B cell (primary cell): Measurements from ENCODE around the gene ATP8B1. TPM values are rescaled to one million over a fixed set of nuclear protein-coding genes. Genes with fewer than 3 reads are reported as not detected.

ENCODE experiments used
- ATAC-seq: fragments of 200-7000 bp; cut with Tn5 transposase; one replicate; pipeline ENCODE4 v1.10.0; 2021; ENCODE audit warnings: low read depth, mild to moderate bottlenecking, moderate number of reproducible peaks, moderate library complexity
- CTCF ChIA-PET: fragments of 350-600 bp; sonication (Branson Sonifier 250); formaldehyde crosslinking; loops from one replicate; lab custom pipeline; 2021; ENCODE audit warnings: antibody characterized with exemption, inconsistent platforms; lab: Charles Lee
- POLR2A ChIA-PET: fragments of 350-600 bp; sonication (Branson Sonifier 250); formaldehyde crosslinking; loops from one replicate; lab custom pipeline; 2021; ENCODE audit warnings: antibody characterized with exemption; lab: Charles Lee
- DNase-seq: peaks from one replicate; pipeline ENCODE4 v3.0.0; 2013
- H2AFZ ChIP-seq: 2 replicates; pipeline ENCODE4 v1.6.1; 2012; ENCODE audit warnings: mild to moderate bottlenecking, low read depth, low read length; ENCODE audit not compliant: insufficient read depth, poor library complexity, severe bottlenecking
- H3K27ac ChIP-seq, 2 donors: 1 replicate in 1 of 2; 2 replicates in 1 of 2; pipeline ENCODE4 v1.5.1; 2012 to 2013; ENCODE audit warnings: low read length in 2 of 2, mild to moderate bottlenecking in 2 of 2, moderate library complexity in 1 of 2
- H3K27me3 ChIP-seq, 4 experiments: fragments of 200-600 bp in 1 of 4; sonication (generic) in 1 of 4; replicated peaks in 1 of 4; 1 replicate in 2 of 4; 2 replicates in 2 of 4; pipeline versions ENCODE4 v1.6.1 to v1.7.0; 2013 to 2016; ENCODE audit warnings: low read length in 3 of 4, mild to moderate bottlenecking in 2 of 4, mixed read lengths in 1 of 4, moderate library complexity in 1 of 4; ENCODE audit not compliant: insufficient read depth in 4 of 4, control insufficient read depth in 3 of 4; ENCODE audit errors: control extremely low read depth in 1 of 4
- H3K36me3 ChIP-seq, 2 experiments: replicated peaks in 1 of 2; 1 replicate in 1 of 2; 2 replicates in 1 of 2; pipeline versions ENCODE4 v1.6.1 to v1.7.1; 2013; ENCODE audit warnings: low read length in 1 of 2; ENCODE audit not compliant: insufficient read depth in 2 of 2, control insufficient read depth in 1 of 2; ENCODE audit errors: control extremely low read depth in 1 of 2, extremely low read depth in 1 of 2
- H3K4me1 ChIP-seq, 2 donors: fragments of 200-600 bp in 1 of 2; sonication (generic) in 1 of 2; 1 replicate in 1 of 2; 2 replicates in 1 of 2; pipeline versions ENCODE4 v1.5.1 to v1.6.1; 2013 to 2017; ENCODE audit warnings: low read length in 2 of 2; ENCODE audit not compliant: control insufficient read depth in 2 of 2, insufficient read depth in 2 of 2
- H3K4me2 ChIP-seq: replicated peaks from 2 replicates; pipeline ENCODE3; 2012; ENCODE audit warnings: mild to moderate bottlenecking, low read depth, low read length; ENCODE audit not compliant: poor library complexity, severe bottlenecking
- H3K4me3 ChIP-seq, 5 experiments: fragments of 200-600 bp in 1 of 5; sonication (generic) in 1 of 5; 1 replicate in 3 of 5; 2 replicates in 2 of 5; pipeline versions ENCODE4 v1.5.1 to v1.7.0; 2011 to 2016; ENCODE audit warnings: low read length in 4 of 5, mild to moderate bottlenecking in 4 of 5, low read depth in 2 of 5, control low read depth in 1 of 5, moderate library complexity in 1 of 5; ENCODE audit not compliant: insufficient read depth in 1 of 5; ENCODE audit errors: control extremely low read depth in 1 of 5, extremely low read depth in 1 of 5
- H3K79me2 ChIP-seq: fragments of 200-600 bp; sonication (generic); one replicate; pipeline ENCODE4 v1.6.0; 2016; ENCODE audit warnings: low read length; ENCODE audit not compliant: control insufficient read depth, insufficient read depth
- H3K9ac ChIP-seq: fragments of 200-600 bp; sonication (generic); 2 replicates; pipeline ENCODE4 v1.6.1; 2017; ENCODE audit warnings: mild to moderate bottlenecking, low read length, moderate library complexity
- H3K9me3 ChIP-seq, 3 donors: one replicate each; pipeline versions ENCODE4 v1.6.1 to v1.7.1; 2013; ENCODE audit warnings: low read length in 2 of 3; ENCODE audit not compliant: control insufficient read depth in 2 of 3, insufficient read depth in 1 of 3; ENCODE audit errors: control extremely low read depth in 1 of 3
- H4K20me1 ChIP-seq: 2 replicates; pipeline ENCODE4 v1.6.0; 2012; ENCODE audit warnings: mild to moderate bottlenecking, low read length; ENCODE audit not compliant: insufficient read depth, control insufficient read depth, poor library complexity, severe bottlenecking
- H3K27ac Mint-ChIP-seq: one replicate; pipeline ENCODE4 v1.8.0; 2021; ENCODE audit warnings: mixed read lengths
- H3K27me3 Mint-ChIP-seq: one replicate; pipeline ENCODE4 v1.8.0; 2021; ENCODE audit warnings: mixed read lengths
- H3K4me1 Mint-ChIP-seq: one replicate; pipeline ENCODE4 v1.8.0; 2021; ENCODE audit warnings: mixed read lengths
- H3K4me3 Mint-ChIP-seq: one replicate; pipeline ENCODE4 v1.8.0; 2021; ENCODE audit warnings: mixed read lengths
- H3K9me3 Mint-ChIP-seq: one replicate; pipeline ENCODE4 v1.8.0; 2022; ENCODE audit warnings: mixed read lengths; ENCODE audit not compliant: insufficient read depth
- EZH2 ChIP-seq: IDR thresholded peaks from 2 replicates; pipeline ENCODE4 v1.6.1; 2012; ENCODE audit warnings: borderline replicate concordance, low read depth, mild to moderate bottlenecking, moderate library complexity, low read length; ENCODE audit not compliant: insufficient read depth, poor library complexity, severe bottlenecking
- WGBS: methylation state at CpG from one replicate; pipeline ENCODE4 v1.1.5; 2013; ENCODE audit warnings: missing lambda C conversion rate; ENCODE audit not compliant: insufficient coverage; 5-methylcytosine and 5-hydroxymethylcytosine counted together
- intact Hi-C: fragments of 100-400 bp; cut with micrococcal nuclease; formaldehyde crosslinking; loops from one replicate; pipeline ENCODE4 v1.10.0; 2022
- polyA plus RNA-seq: library from polyadenylated mRNA; depleted of rRNA; stranded (reverse); fragments of >200 nt; gene quantifications from 2 replicates; pipeline ENCODE4 v1.2.3, GENCODE V29; 2012
- total RNA-seq, 2 donors: library from RNA; stranded (reverse); fragments of 120-200 nt in 1 of 2; gene quantifications; 1 replicate in 1 of 2; 2 replicates in 1 of 2; pipeline versions ENCODE4 v1.2.3 to v1.2.4, GENCODE V29; 2013 to 2022
- TF ChIP-seq, protein P1 (sequence below): fragments of 200-600 bp; IDR thresholded peaks from one replicate; pipeline ENCODE4 v1.8.0; 2022; ENCODE audit warnings: antibody characterized with exemption, mild to moderate bottlenecking

Gene ATP8B1
- total and polyA plus RNA-seq, 2 donors (not counting 1 experiment from before 2014, with no cell fraction given), result 0.27 TPM; not detected in 1

DNA sequence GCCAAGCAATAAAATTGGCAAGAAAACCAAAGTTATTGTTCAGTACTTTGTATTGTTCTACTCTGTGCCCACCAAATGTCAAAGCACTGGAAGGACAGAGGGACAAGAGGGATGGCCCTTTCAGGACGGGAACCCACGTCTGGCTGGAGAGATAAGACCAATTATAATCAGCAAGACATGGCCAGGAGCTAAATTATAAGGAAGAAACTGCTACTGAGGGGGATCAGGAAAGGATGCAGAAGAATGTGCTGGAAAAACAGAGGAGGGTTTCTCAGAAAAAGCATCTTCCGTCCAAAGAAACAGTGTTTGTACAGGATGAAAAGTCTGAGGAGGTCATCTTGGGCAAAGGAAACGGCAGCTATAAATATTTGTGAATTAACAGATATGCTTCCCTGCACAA is 135.1 kb downstream of the ATP8B1 start:
- no peak overlapping the region for H3K4me3 ChIP-seq
- peaks cover 57% of the 10 kb centered on the region for H3K4me1 Mint-ChIP-seq
- no peaks in the 10 kb centered on the region for H3K36me3 ChIP-seq
- CTCF ChIA-PET, result interaction anchor here (0.7 kb wide), 2 partner anchors 43 to 214 kb away, joined by 3 read pairs; no protein-coding TSS in a partner anchor
- no peak overlapping the region for H2AFZ ChIP-seq
- H3K9me3 ChIP-seq, result peaks cover 2 to 12% (median 5%) of the 10 kb centered on the region in 3 donors
- H3K79me2 ChIP-seq, result peaks cover 96% of the 10 kb centered on the region
- H4K20me1 ChIP-seq, result peaks cover 81% of the 10 kb centered on the region
- H3K4me2 ChIP-seq, result peak overlapping the region; percentile 19
- H3K4me1 ChIP-seq, result peaks cover 35 to 40% of the 10 kb centered on the region in 2 donors
- H3K27me3 ChIP-seq, result no peaks in the 10 kb centered on the region
- WGBS, result 100% methylated on average over 3 of the region's 4 CpGs
- H3K27me3 Mint-ChIP-seq, result no peaks in the 10 kb centered on the region
- H3K27ac Mint-ChIP-seq, result peak overlapping the region; percentile 6
- intact Hi-C loops, result no loop called here
- TF ChIP-seq, protein P1, sequence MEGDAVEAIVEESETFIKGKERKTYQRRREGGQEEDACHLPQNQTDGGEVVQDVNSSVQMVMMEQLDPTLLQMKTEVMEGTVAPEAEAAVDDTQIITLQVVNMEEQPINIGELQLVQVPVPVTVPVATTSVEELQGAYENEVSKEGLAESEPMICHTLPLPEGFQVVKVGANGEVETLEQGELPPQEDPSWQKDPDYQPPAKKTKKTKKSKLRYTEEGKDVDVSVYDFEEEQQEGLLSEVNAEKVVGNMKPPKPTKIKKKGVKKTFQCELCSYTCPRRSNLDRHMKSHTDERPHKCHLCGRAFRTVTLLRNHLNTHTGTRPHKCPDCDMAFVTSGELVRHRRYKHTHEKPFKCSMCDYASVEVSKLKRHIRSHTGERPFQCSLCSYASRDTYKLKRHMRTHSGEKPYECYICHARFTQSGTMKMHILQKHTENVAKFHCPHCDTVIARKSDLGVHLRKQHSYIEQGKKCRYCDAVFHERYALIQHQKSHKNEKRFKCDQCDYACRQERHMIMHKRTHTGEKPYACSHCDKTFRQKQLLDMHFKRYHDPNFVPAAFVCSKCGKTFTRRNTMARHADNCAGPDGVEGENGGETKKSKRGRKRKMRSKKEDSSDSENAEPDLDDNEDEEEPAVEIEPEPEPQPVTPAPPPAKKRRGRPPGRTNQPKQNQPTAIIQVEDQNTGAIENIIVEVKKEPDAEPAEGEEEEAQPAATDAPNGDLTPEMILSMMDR, result no peak
- TF ChIP-seq EZH2, result no peak
- peak overlapping the region; percentile 0 for H3K4me3 Mint-ChIP-seq
- H3K27ac ChIP-seq, result no peak overlapping the region
- ATAC-seq (no peak), DNase-seq (no peak)
- H3K9ac ChIP-seq, result no peak overlapping the region
- peaks cover 6% of the 10 kb centered on the region for H3K9me3 Mint-ChIP-seq
- POLR2A ChIA-PET, result interaction anchor here (0.6 kb wide), 1 partner anchor 990 kb away, joined by 4 read pairs; no protein-coding TSS in a partner anchor

DNA sequence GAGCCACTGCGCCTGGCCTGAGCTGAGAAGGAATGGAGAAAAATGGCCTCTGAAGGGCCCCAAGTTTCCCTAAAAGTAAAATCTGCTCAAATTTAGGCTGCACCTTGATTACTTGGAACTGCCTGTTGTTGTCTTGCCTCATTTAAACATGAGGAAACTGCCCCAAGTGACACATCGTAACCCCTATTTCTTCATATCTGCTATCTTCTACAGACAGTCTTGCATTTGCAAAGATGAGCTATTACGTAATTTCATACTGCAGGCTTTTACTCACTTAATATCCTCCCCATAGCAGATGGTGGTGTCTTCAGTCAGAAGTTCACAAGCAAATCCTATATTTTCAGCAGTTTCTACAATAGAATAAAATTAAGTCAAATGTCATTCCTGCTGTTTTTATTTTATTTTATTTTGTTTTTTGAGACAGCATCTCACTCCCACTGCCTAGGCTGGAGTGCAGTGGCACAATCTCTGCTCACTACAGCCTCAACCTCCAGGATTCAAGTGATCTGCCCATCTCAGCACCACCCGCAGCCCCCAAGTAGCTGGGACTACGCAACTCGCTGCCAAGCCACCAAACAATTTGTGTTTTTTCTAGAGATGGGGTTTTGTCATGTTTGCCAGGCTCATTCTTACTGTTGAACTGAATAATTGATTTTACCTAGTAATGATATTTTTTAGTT is 136.2 kb downstream of the ATP8B1 start:
- Mint-ChIP-seq H3K4me1 (peaks cover 61% of the 10 kb centered on the region), H3K27ac (no peak overlapping the region), H3K27me3 (no peaks in the 10 kb centered on the region), H3K4me3 (peak overlapping the region; percentile 44), H3K9me3 (peaks cover 1% of the 10 kb centered on the region)
- 81% methylated on average over 3 of the region's 6 CpGs for WGBS
- ChIA-PET POLR2A (no interaction called here), CTCF (no interaction called here)
- Histone ChIP-seq H3K9me3 (peaks cover 0 to 8% (median 0%) of the 10 kb centered on the region in 3 donors), H3K36me3 (no peaks in the 10 kb centered on the region), H4K20me1 (peaks cover 87% of the 10 kb centered on the region), H3K79me2 (peaks cover 98% of the 10 kb centered on the region), H3K4me1 (peaks cover 35 to 40% of the 10 kb centered on the region in 2 donors), H3K27ac (no peak overlapping the region), H3K27me3 (no peaks in the 10 kb centered on the region), H3K4me2 (no peak overlapping the region), H2AFZ (no peak overlapping the region), H3K9ac (no peak overlapping the region), H3K4me3 (no peak overlapping the region)
- intact Hi-C loops, result no loop called here
- TF ChIP-seq EZH2, result no peak
- TF ChIP-seq, protein P1, result no peak
- no peak for DNase-seq
- no peak for ATAC-seq
